HG03575 (cell line): Measurements from ENCODE around the gene TTC29.
"Not testable (repeated sequence)": the region's sequence is repeated elsewhere in the genome, so short reads cannot be mapped to it uniquely, and the experiment has no call there.

ENCODE experiments used
- ATAC-seq: cut with Tn5 transposase; IDR thresholded peaks from one replicate; pipeline ENCODE4 v1.9.1; 2021; ENCODE audit not compliant: unreplicated experiment, insufficient number of reproducible peaks, low FRiP score; ENCODE audit errors: extremely low read depth

Gene TTC29

GRCh38 chr4:146890301-146890700, 55.4 kb downstream of the TTC29 start:
- ATAC-seq: no peak

- ATAC-seq: no peak
Measured at GRCh38 chr4:146883070-146883469, 62.6 kb downstream of the TTC29 start.

- no peak for ATAC-seq
Measured at GRCh38 chr4:146857298-146857697, 88.4 kb downstream of the TTC29 start.

- no peak for ATAC-seq
Measured at GRCh38 chr4:146855761-146856160, 89.9 kb downstream of the TTC29 start.

- no peak for ATAC-seq
Measured at GRCh38 chr4:146852360-146852759, 93.3 kb downstream of the TTC29 start.

GRCh38 chr4:146847345-146847744, 98.3 kb downstream of the TTC29 start:
- ATAC-seq: no peak

GRCh38 chr4:146846882-146847281, 98.8 kb downstream of the TTC29 start:
- ATAC-seq: no peak

- ATAC-seq: no peak
Measured at GRCh38 chr4:146844761-146845160, 100.9 kb downstream of the TTC29 start.

- no peak for ATAC-seq
Measured at GRCh38 chr4:146842876-146843275, 102.8 kb downstream of the TTC29 start.

GRCh38 chr4:146840731-146841130, 104.9 kb downstream of the TTC29 start:
- no peak for ATAC-seq

GRCh38 chr4:146835096-146835495, 110.6 kb downstream of the TTC29 start:
- no peak for ATAC-seq

- ATAC-seq: no peak
Measured at GRCh38 chr4:146834263-146835034, 111.2 kb downstream of the TTC29 start.

- ATAC-seq: no peak
Measured at GRCh38 chr4:146833530-146833929, 112.1 kb downstream of the TTC29 start.

GRCh38 chr4:146822980-146823379, 122.7 kb downstream of the TTC29 start:
- ATAC-seq: not testable (repeated sequence)

GRCh38 chr4:146814750-146815149, 130.9 kb downstream of the TTC29 start:
- no peak for ATAC-seq

- no peak for ATAC-seq
Measured at GRCh38 chr4:146795711-146796110, 150.0 kb downstream of the TTC29 start.

GRCh38 chr4:146793727-146794126, 151.9 kb downstream of the TTC29 start:
- no peak for ATAC-seq

- ATAC-seq: no peak
Measured at GRCh38 chr4:146791439-146791838, 154.2 kb downstream of the TTC29 start.

- no peak for ATAC-seq
Measured at GRCh38 chr4:146790515-146790914, 155.1 kb downstream of the TTC29 start.

GRCh38 chr4:146787731-146788130, 157.9 kb downstream of the TTC29 start:
- ATAC-seq: no peak

GRCh38 chr4:146776691-146777090, 169.0 kb downstream of the TTC29 start:
- no peak for ATAC-seq
